ENCODE data around the gene ADGRG4.

DNA sequence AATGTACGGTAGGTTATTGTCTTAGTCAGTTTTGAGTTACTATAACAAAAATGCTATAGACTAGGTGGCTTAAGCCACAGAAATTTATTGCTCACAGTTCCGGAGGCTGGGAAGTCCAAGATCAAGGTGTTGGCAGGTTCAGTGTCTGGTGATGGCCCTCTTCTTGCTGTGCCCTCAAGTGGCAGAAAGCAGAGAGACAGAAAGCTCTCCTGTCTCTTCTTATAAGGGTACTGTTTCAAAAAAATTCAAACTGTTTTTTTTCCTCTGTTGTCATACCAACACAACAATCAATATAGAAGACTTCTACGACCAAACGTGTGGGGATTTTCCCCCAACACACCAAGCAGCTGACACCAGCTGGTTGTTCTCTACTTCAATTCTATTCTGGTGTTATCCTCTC, 53.4 kb downstream of the ADGRG4 start:
- TF ChIP-seq POLR2A (IDR thresholded peaks at IDR 0.05): no peak
- TF ChIP-seq, protein P1, sequence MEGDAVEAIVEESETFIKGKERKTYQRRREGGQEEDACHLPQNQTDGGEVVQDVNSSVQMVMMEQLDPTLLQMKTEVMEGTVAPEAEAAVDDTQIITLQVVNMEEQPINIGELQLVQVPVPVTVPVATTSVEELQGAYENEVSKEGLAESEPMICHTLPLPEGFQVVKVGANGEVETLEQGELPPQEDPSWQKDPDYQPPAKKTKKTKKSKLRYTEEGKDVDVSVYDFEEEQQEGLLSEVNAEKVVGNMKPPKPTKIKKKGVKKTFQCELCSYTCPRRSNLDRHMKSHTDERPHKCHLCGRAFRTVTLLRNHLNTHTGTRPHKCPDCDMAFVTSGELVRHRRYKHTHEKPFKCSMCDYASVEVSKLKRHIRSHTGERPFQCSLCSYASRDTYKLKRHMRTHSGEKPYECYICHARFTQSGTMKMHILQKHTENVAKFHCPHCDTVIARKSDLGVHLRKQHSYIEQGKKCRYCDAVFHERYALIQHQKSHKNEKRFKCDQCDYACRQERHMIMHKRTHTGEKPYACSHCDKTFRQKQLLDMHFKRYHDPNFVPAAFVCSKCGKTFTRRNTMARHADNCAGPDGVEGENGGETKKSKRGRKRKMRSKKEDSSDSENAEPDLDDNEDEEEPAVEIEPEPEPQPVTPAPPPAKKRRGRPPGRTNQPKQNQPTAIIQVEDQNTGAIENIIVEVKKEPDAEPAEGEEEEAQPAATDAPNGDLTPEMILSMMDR (IDR thresholded peaks at IDR 0.05): no peak

All from testis (tissue), 2 donors.